ENCODE results near the gene FABP3. TPM values are rescaled to one million over a fixed set of nuclear protein-coding genes. Genes with fewer than 3 reads are reported as not detected.

The FABP3 gene
- total RNA-seq = 10 to 100 TPM; 25.0 to 54.1 TPM

DNA sequence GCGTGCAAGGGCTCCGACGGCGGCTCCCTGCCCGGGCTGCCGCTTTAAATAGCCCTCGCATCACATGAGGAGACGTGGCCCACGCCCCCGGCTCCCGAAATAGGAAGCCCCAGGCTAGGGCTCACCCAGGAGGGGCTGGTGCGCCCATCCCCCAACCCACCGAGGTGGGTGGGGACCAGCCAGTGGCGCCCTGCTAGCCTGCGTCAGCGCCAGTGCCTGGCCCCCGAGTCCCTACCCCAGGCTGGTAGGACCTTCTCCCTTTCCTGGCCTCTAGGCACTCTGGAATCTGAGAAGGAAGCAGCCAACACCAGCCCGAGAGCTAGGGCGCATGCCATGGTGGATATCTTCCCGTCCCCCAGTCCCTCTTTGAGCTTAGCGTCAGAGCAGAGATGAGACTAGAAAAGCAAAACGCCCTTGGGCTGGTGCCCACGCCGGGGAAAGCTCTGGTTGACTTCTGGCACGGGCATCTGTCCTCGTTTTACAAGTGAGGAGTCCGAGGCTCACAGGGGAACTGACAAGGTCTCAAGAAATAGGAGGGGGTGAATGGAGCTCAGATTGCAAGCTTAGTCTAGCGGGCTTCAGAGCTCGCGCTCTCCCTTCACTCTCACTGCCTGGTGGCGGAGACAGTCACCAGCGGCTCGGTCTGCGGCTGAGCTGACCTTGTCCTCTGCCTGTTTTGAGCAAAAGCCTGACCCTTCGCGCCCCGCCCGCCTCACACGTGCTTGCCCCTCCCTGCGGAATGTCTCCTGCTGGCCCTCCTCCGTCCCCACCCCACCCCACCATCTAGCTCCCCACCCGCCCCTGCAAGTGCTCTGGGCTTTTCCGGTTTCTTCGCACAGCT is at the start of gene FABP3:
Gene FABP3, minus strand, starts transcription at position 21 of the 841 bp plus-strand sequence. CDS start 62 bp downstream, outside the sequence.
- intact Hi-C loops (cut with DNase I) = loop anchor here (5.0 kb wide), 1 partner anchor 76 kb away; the partner anchor contains the start of genes SNRNP40 and ZCCHC17
- Histone ChIP-seq H3K27ac (peak within 1 kb of the TSS; percentile 71 to 78), H3K27me3 (replicated peaks; ENCODE audit: insufficient read depth) (no peaks in the 10 kb centered on the region), H3K4me3 (peak within 1 kb of the TSS; percentile 23 to 30), H3K36me3 (no peaks in the 10 kb centered on the region), H3K9me3 (no peaks in the 10 kb centered on the region), H3K4me1 (replicated peaks) (peaks cover 4% of the 10 kb centered on the region)
- peak; percentile 54 for DNase-seq (ENCODE audit: low spot score)
- 2% methylated on average over 44 of the region's 44 CpGs for WGBS
- TF ChIP-seq, protein P1, sequence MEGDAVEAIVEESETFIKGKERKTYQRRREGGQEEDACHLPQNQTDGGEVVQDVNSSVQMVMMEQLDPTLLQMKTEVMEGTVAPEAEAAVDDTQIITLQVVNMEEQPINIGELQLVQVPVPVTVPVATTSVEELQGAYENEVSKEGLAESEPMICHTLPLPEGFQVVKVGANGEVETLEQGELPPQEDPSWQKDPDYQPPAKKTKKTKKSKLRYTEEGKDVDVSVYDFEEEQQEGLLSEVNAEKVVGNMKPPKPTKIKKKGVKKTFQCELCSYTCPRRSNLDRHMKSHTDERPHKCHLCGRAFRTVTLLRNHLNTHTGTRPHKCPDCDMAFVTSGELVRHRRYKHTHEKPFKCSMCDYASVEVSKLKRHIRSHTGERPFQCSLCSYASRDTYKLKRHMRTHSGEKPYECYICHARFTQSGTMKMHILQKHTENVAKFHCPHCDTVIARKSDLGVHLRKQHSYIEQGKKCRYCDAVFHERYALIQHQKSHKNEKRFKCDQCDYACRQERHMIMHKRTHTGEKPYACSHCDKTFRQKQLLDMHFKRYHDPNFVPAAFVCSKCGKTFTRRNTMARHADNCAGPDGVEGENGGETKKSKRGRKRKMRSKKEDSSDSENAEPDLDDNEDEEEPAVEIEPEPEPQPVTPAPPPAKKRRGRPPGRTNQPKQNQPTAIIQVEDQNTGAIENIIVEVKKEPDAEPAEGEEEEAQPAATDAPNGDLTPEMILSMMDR (IDR thresholded peaks at IDR 0.05) = no peak
- peak; percentile 37 for TF ChIP-seq POLR2A (IDR thresholded peaks at IDR 0.05)
- peak; percentile 34 for TF ChIP-seq POLR2AphosphoS5 (IDR thresholded peaks at IDR 0.05)

- H3K4me1 ChIP-seq (replicated peaks) = no peaks in the 10 kb centered on the region
- H3K36me3 ChIP-seq = no peaks in the 10 kb centered on the region
- no peak overlapping the region for H3K27ac ChIP-seq
- no peaks in the 10 kb centered on the region for H3K27me3 ChIP-seq (replicated peaks; ENCODE audit: insufficient read depth)
- no peaks in the 10 kb centered on the region for H3K9me3 ChIP-seq
- H3K4me3 ChIP-seq = no peak overlapping the region
- no peak for DNase-seq (ENCODE audit: low spot score)
- 65% methylated on average over 9 of the region's 9 CpGs for WGBS
- intact Hi-C loops (cut with DNase I) = loop anchor here (2.0 kb wide), 1 partner anchor 237 kb away; no protein-coding TSS in a partner anchor
- TF ChIP-seq POLR2A (IDR thresholded peaks at IDR 0.05) = no peak
- TF ChIP-seq, protein P1 (IDR thresholded peaks at IDR 0.05) = peak in 2 of 4 experiments; percentile 19 to 25
- TF ChIP-seq POLR2AphosphoS5 (IDR thresholded peaks at IDR 0.05) = no peak
These were observed 48.6 kb upstream of the FABP3 start for GRCh38 chr1:31421371-31422040.

DNA sequence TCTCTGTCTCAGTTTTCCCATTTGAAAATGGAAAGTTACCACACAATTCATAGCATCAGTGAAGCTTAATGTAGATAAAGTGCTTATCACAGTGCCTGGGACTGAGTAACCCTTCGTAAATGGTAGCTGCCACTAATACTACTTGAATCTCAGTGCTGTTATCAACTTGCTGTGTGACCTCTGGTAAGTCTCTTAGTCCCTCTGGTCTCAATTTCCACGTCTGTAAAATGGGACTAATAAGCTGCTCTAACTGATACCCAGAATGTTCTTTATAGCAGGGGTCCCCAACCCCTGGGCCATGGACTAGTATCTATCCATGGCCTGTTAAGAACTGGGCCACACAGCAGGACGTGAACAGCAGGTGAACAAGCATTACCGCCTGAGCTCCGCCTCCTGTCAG is 47.8 kb upstream of the FABP3 start:
- Histone ChIP-seq H3K27ac (no peak overlapping the region), H3K9me3 (no peaks in the 10 kb centered on the region), H3K36me3 (no peaks in the 10 kb centered on the region), H3K27me3 (replicated peaks; ENCODE audit: insufficient read depth) (no peaks in the 10 kb centered on the region), H3K4me1 (replicated peaks) (no peaks in the 10 kb centered on the region), H3K4me3 (no peak overlapping the region)
- WGBS = 88% methylated on average over 5 of the region's 5 CpGs
- intact Hi-C loops (cut with DNase I) = no loop called here
- no peak for DNase-seq (ENCODE audit: low spot score)
- TF ChIP-seq, protein P1 (IDR thresholded peaks at IDR 0.05) = no peak
- TF ChIP-seq POLR2A (IDR thresholded peaks at IDR 0.05) = no peak
- no peak for TF ChIP-seq POLR2AphosphoS5 (IDR thresholded peaks at IDR 0.05)

GRCh38 chr1:31418626-31419323 is 45.9 kb upstream of the FABP3 start:
- no peaks in the 10 kb centered on the region for H3K27me3 ChIP-seq (replicated peaks; ENCODE audit: insufficient read depth)
- DNase-seq (ENCODE audit: low spot score) = no peak
- no peak overlapping the region for H3K27ac ChIP-seq
- intact Hi-C loops (cut with DNase I) = no loop called here
- H3K4me3 ChIP-seq = no peak overlapping the region
- 81% methylated on average over 4 of the region's 4 CpGs for WGBS
- H3K36me3 ChIP-seq = no peaks in the 10 kb centered on the region
- no peaks in the 10 kb centered on the region for H3K4me1 ChIP-seq (replicated peaks)
- TF ChIP-seq, protein P1 (IDR thresholded peaks at IDR 0.05) = no peak
- no peak for TF ChIP-seq POLR2AphosphoS5 (IDR thresholded peaks at IDR 0.05)
- no peak for TF ChIP-seq POLR2A (IDR thresholded peaks at IDR 0.05)
- H3K9me3 ChIP-seq = no peaks in the 10 kb centered on the region
